ENCODE measurements around the gene CDH2. TPM values are rescaled to one million over a fixed set of nuclear protein-coding genes. Genes with fewer than 3 reads are reported as not detected.

Gene CDH2
- total RNA-seq, 4 donors from 2014 or later, result 0.20 to 4.4 (median 1.1) TPM; not detected in 1

- in situ Hi-C loops (cut with MboI; ENCODE audit: low pct_ligation_motif_present in 1 of 4, low pct_unique_long_range_greater_than_20kb in 1 of 4, low sequenced_read_pairs in 3 of 4), result no loop called here
- no peaks in the 10 kb centered on the region for H3K36me3 ChIP-seq
- H3K4me1 ChIP-seq, result no peaks in the 10 kb centered on the region
- H3K9me3 ChIP-seq, result no peaks in the 10 kb centered on the region
- no peaks in the 10 kb centered on the region for H3K27me3 ChIP-seq
- H3K4me3 ChIP-seq, result no peak overlapping the region
- intact Hi-C loops (cut with DNase I; ENCODE audit: low total_unique reads), result no loop called here
- 77 to 78% methylated on average over 2 of the region's 2 CpGs for WGBS, 2 donors (ENCODE audit: low coverage in 1 of 2)
- no peak for DNase-seq
- H3K27ac ChIP-seq, result no peak overlapping the region
- no peak for TF ChIP-seq CTCF (IDR thresholded peaks at IDR 0.05)
- no peak for TF ChIP-seq POLR2A (IDR thresholded peaks at IDR 0.05)
- no peak for TF ChIP-seq POLR2AphosphoS5 (IDR thresholded peaks at IDR 0.05)
- TF ChIP-seq EP300 (IDR thresholded peaks at IDR 0.05; ENCODE audit: low read depth), result no peak
Measured at GRCh38 chr18:28081516-28081915, 95.4 kb downstream of the CDH2 start.

- Histone ChIP-seq H3K27ac (no peak overlapping the region), H3K27me3 (no peaks in the 10 kb centered on the region), H3K4me3 (no peak overlapping the region), H3K9me3 (no peaks in the 10 kb centered on the region), H3K36me3 (no peaks in the 10 kb centered on the region), H3K4me1 (no peaks in the 10 kb centered on the region)
- WGBS, 2 donors (ENCODE audit: low coverage in 1 of 2), result 67% methylated on average over 1 of the region's 1 CpG; no CpG with 5 or more reads in 1 of the 2 donors
- no peak for DNase-seq
- in situ Hi-C loops (cut with MboI; ENCODE audit: low pct_ligation_motif_present in 1 of 4, low pct_unique_long_range_greater_than_20kb in 1 of 4, low sequenced_read_pairs in 3 of 4), result no loop called here
- TF ChIP-seq EP300 (IDR thresholded peaks at IDR 0.05; ENCODE audit: low read depth) (no peak), CTCF (IDR thresholded peaks at IDR 0.05) (no peak), POLR2A (IDR thresholded peaks at IDR 0.05) (no peak), POLR2AphosphoS5 (IDR thresholded peaks at IDR 0.05) (no peak)
- intact Hi-C loops (cut with DNase I; ENCODE audit: low total_unique reads), result no loop called here
Measured at GRCh38 chr18:28080876-28081300, 96.0 kb downstream of the CDH2 start.

- H3K27ac ChIP-seq, result no peak overlapping the region
- H3K4me1 ChIP-seq, result no peaks in the 10 kb centered on the region
- WGBS, 2 donors (ENCODE audit: low coverage in 1 of 2), result 77 to 79% methylated on average over 2 of the region's 2 CpGs
- no peaks in the 10 kb centered on the region for H3K9me3 ChIP-seq
- TF ChIP-seq EP300 (IDR thresholded peaks at IDR 0.05; ENCODE audit: low read depth), result no peak
- TF ChIP-seq POLR2A (IDR thresholded peaks at IDR 0.05), result no peak
- no peak for TF ChIP-seq CTCF (IDR thresholded peaks at IDR 0.05)
- TF ChIP-seq POLR2AphosphoS5 (IDR thresholded peaks at IDR 0.05), result no peak
- H3K4me3 ChIP-seq, result no peak overlapping the region
- no peaks in the 10 kb centered on the region for H3K27me3 ChIP-seq
- H3K36me3 ChIP-seq, result no peaks in the 10 kb centered on the region
- in situ Hi-C loops (cut with MboI; ENCODE audit: low pct_ligation_motif_present in 1 of 4, low pct_unique_long_range_greater_than_20kb in 1 of 4, low sequenced_read_pairs in 3 of 4), result no loop called here
- DNase-seq, result no peak
- intact Hi-C loops (cut with DNase I; ENCODE audit: low total_unique reads), result no loop called here
Measured at GRCh38 chr18:28079883-28080282, 97.0 kb downstream of the CDH2 start.

- in situ Hi-C loops (cut with MboI; ENCODE audit: low pct_ligation_motif_present in 1 of 4, low pct_unique_long_range_greater_than_20kb in 1 of 4, low sequenced_read_pairs in 3 of 4) (no loop called here), intact Hi-C loops (cut with DNase I; ENCODE audit: low total_unique reads) (no loop called here)
- H3K36me3 ChIP-seq, result no peaks in the 10 kb centered on the region
- H3K27ac ChIP-seq, result no peak overlapping the region
- H3K4me3 ChIP-seq, result no peak overlapping the region
- WGBS, 2 donors (ENCODE audit: low coverage in 1 of 2), result 13 to 26% methylated on average over 1 to 2 of the region's 2 CpGs
- no peak for DNase-seq
- H3K4me1 ChIP-seq, result no peaks in the 10 kb centered on the region
- H3K9me3 ChIP-seq, result no peaks in the 10 kb centered on the region
- no peaks in the 10 kb centered on the region for H3K27me3 ChIP-seq
- TF ChIP-seq POLR2A (IDR thresholded peaks at IDR 0.05), result no peak
- no peak for TF ChIP-seq CTCF (IDR thresholded peaks at IDR 0.05)
- TF ChIP-seq POLR2AphosphoS5 (IDR thresholded peaks at IDR 0.05), result no peak
- TF ChIP-seq EP300 (IDR thresholded peaks at IDR 0.05; ENCODE audit: low read depth), result no peak
Measured at GRCh38 chr18:28078849-28079248, 98.1 kb downstream of the CDH2 start.

All from transverse colon (tissue), 4 donors.